SK-N-SH (cell line): ENCODE data around the gene RSRC1. TPM values are rescaled to one million over a fixed set of nuclear protein-coding genes. Genes with fewer than 3 reads are reported as not detected.
"Not testable (repeated sequence)": the region's sequence is repeated elsewhere in the genome, so short reads cannot be mapped to it uniquely, and the experiment has no call there.

Source experiments
- CTCF ChIA-PET: fragments of 300-600, 350-600 bp; formaldehyde crosslinking; extraction: SDS; loops from one replicate; lab custom pipeline; 2021; lab: Yijun Ruan, JAX
- POLR2A ChIA-PET: fragments of 350-600 bp; sonication (Branson Sonifier 250); formaldehyde crosslinking; extraction: SDS; loops from one replicate; lab custom pipeline; 2020; ENCODE audit warnings: antibody characterized with exemption, inconsistent platforms; lab: Yijun Ruan, JAX
- DNase-seq: peaks from one replicate; pipeline ENCODE4 v3.0.0; 2012
- H2AFZ ChIP-seq: fragments of 200-600 bp; sonication (generic); 2 replicates; pipeline ENCODE4 v1.8.1; 2016; ENCODE audit warnings: antibody characterized with exemption, mild to moderate bottlenecking, low read depth
- H3F3A ChIP-seq: fragments of 200-600 bp; sonication (generic); replicated peaks from 2 replicates; pipeline ENCODE3; 2016; ENCODE audit warnings: antibody characterized with exemption, mild to moderate bottlenecking; ENCODE audit not compliant: insufficient read depth
- H3K27ac ChIP-seq, 2 experiments: fragments of 200-500 bp in 1 of 2; fragments of 200-600 bp in 1 of 2; sonication (Bioruptor generic) in 1 of 2; sonication (generic), shearing (Covaris generic) in 1 of 2; 2 replicates each; pipeline versions ENCODE4 v1.5.1 to v1.6.1; 2014 to 2016; ENCODE audit warnings: low read depth in 2 of 2, inconsistent platforms in 1 of 2, low read length in 1 of 2, mild to moderate bottlenecking in 1 of 2, mixed read lengths in 1 of 2
- H3K27me3 ChIP-seq: fragments of 200-600 bp; sonication (generic), shearing (Covaris generic); 2 replicates; pipeline ENCODE4 v1.6.1; 2016; ENCODE audit warnings: mixed run types; ENCODE audit not compliant: insufficient read depth
- H3K36me3 ChIP-seq, 2 experiments: fragments of 200-500 bp in 1 of 2; fragments of 200-600 bp in 1 of 2; sonication (Bioruptor generic) in 1 of 2; sonication (generic) in 1 of 2; replicated peaks in 1 of 2; 2 replicates each; pipeline versions ENCODE3 to v1.5.1; 2014 to 2016; ENCODE audit warnings: low read length in 1 of 2, mild to moderate bottlenecking in 1 of 2; ENCODE audit not compliant: insufficient read depth in 2 of 2, control insufficient read depth in 1 of 2
- H3K4me1 ChIP-seq, 2 experiments: fragments of 200-500 bp in 1 of 2; fragments of 200-600 bp in 1 of 2; sonication (Bioruptor generic) in 1 of 2; sonication (generic), shearing (Covaris generic) in 1 of 2; 2 replicates each; pipeline versions ENCODE4 v1.5.1 to v1.6.1; 2014 to 2016; ENCODE audit warnings: low read depth in 1 of 2, low read length in 1 of 2, mixed run types in 1 of 2; ENCODE audit not compliant: insufficient read depth in 2 of 2, control insufficient read depth in 1 of 2
- H3K4me2 ChIP-seq: fragments of 200-600 bp; sonication (generic), shearing (Covaris generic); 2 replicates; pipeline ENCODE4 v1.6.1; 2017; ENCODE audit warnings: mixed run types
- H3K4me3 ChIP-seq, 2 experiments: fragments of 200-500 bp in 1 of 2; fragments of 200-600 bp in 1 of 2; sonication (Bioruptor generic) in 1 of 2; sonication (generic), shearing (Covaris generic) in 1 of 2; 2 replicates each; pipeline versions ENCODE4 v1.5.1 to v1.8.1; 2014 to 2016; ENCODE audit warnings: low read depth in 2 of 2, inconsistent platforms in 1 of 2, low read length in 1 of 2, mild to moderate bottlenecking in 1 of 2, mixed read lengths in 1 of 2, moderate library complexity in 1 of 2
- H3K79me2 ChIP-seq: fragments of 200-600 bp; sonication (generic); 2 replicates; pipeline ENCODE4 v1.8.1; 2017; ENCODE audit warnings: mild to moderate bottlenecking; ENCODE audit not compliant: insufficient read depth
- H3K9ac ChIP-seq: fragments of 200-600 bp; sonication (generic); 2 replicates; pipeline ENCODE4 v1.6.1; 2017; ENCODE audit warnings: mixed run types
- H3K9me2 ChIP-seq: fragments of 200-600 bp; sonication (generic); 2 replicates; pipeline ENCODE4 v1.6.1; 2017; ENCODE audit warnings: mixed run types
- H3K9me3 ChIP-seq: fragments of 200-600 bp; sonication (generic); 2 replicates; pipeline ENCODE4 v1.6.1; 2017; ENCODE audit warnings: mixed run types, mild to moderate bottlenecking, moderate library complexity
- H4K20me1 ChIP-seq: fragments of 200-600 bp; sonication (generic); 2 replicates; pipeline ENCODE4 v1.6.1; 2017; ENCODE audit warnings: mild to moderate bottlenecking, mixed run types; ENCODE audit not compliant: insufficient read depth
- EP300 ChIP-seq, 2 experiments: IDR thresholded peaks; 2 replicates each; pipeline versions ENCODE4 v1.4.0 to v1.6.1; 2012; ENCODE audit warnings: borderline replicate concordance in 1 of 2, low read depth in 1 of 2, low read length in 1 of 2
- EZH2phosphoT487 ChIP-seq: fragments of 200-600 bp; sonication (generic); IDR thresholded peaks from 2 replicates; pipeline ENCODE4 v1.6.1; 2017; ENCODE audit warnings: low read depth, mixed run types, mild to moderate bottlenecking, antibody characterized with exemption, moderate library complexity, borderline replicate concordance
- FOSL2 ChIP-seq: IDR thresholded peaks from 2 replicates; pipeline ENCODE4 v1.4.0; 2012; ENCODE audit warnings: low read depth, mild to moderate bottlenecking, moderate library complexity, borderline replicate concordance
- FOXJ3 ChIP-seq: sonication (generic); formaldehyde crosslinking; IDR thresholded peaks from 2 replicates; pipeline ENCODE4 v1.5.1; 2020; ENCODE audit warnings: mild to moderate bottlenecking, missing genetic modification reagents
- IRF3 ChIP-seq: fragments of 150-350 bp; IDR thresholded peaks from 2 replicates; pipeline ENCODE4 v1.6.1; 2016; ENCODE audit warnings: mild to moderate bottlenecking, low read depth, low read length
- NFIC ChIP-seq: IDR thresholded peaks from 2 replicates; pipeline ENCODE4 v1.4.0; 2012; ENCODE audit warnings: borderline replicate concordance
- RCOR1 ChIP-seq: fragments of 150-350 bp; IDR thresholded peaks from 2 replicates; pipeline ENCODE4 v1.6.1; 2017; ENCODE audit warnings: antibody characterized with exemption, low read length
- SIN3A ChIP-seq: IDR thresholded peaks from 2 replicates; pipeline ENCODE4 v1.6.1; 2012; ENCODE audit warnings: low read depth, mild to moderate bottlenecking, low read length, moderate library complexity, borderline replicate concordance
- TAF1 ChIP-seq: IDR thresholded peaks from 2 replicates; pipeline ENCODE4 v1.6.1; 2012; ENCODE audit warnings: low read depth, mild to moderate bottlenecking, low read length, moderate library complexity, borderline replicate concordance
- USF1 ChIP-seq: IDR thresholded peaks from 2 replicates; pipeline ENCODE4 v1.4.0; 2012; ENCODE audit warnings: low read depth, borderline replicate concordance
- WGBS: methylation state at CpG from one replicate; pipeline ENCODE4 v1.1.6; 2017; ENCODE audit warnings: low lambda C conversion rate; 5-methylcytosine and 5-hydroxymethylcytosine counted together
- polyA plus RNA-seq, 3 experiments: library from polyadenylated mRNA; depleted of rRNA; stranded (reverse); fragments of >200 nt; gene quantifications; 2 replicates each; pipeline ENCODE4 v1.2.3, GENCODE V29; 2012

RSRC1 gene
- polyA plus RNA-seq, 1 of the 3 experiments (the other 2 are of a cell fraction), result 4.5 TPM

- Histone ChIP-seq H3K27ac (no peak overlapping the region), H3F3A (no peaks in the 10 kb centered on the region), H3K4me2 (no peak overlapping the region), H3K27me3 (no peaks in the 10 kb centered on the region), H3K9me2 (no peaks in the 10 kb centered on the region), H2AFZ (no peak overlapping the region), H4K20me1 (no peaks in the 10 kb centered on the region), H3K9me3 (no peaks in the 10 kb centered on the region), H3K9ac (no peak overlapping the region), H3K4me1 (peaks cover 2 to 7% of the 10 kb centered on the region in 2 experiments; a peak in 3 of 4 replicates), H3K4me3 (no peak overlapping the region), H3K79me2 (no peaks in the 10 kb centered on the region), H3K36me3 (no peaks in the 10 kb centered on the region)
- POLR2A ChIA-PET, result no interaction called here
- CTCF ChIA-PET, result no interaction called here
- WGBS, result 100% methylated on average over 1 of the region's 1 CpG
- TF ChIP-seq EP300 (IDR thresholded peaks at IDR 0.05; ENCODE audit: borderline replicate concordance in 1 of 2, low read depth in 1 of 2, low read length in 1 of 2), result no peak
- no peak for TF ChIP-seq RCOR1
- TF ChIP-seq FOSL2, result no peak
- no peak for TF ChIP-seq FOXJ3
- TF ChIP-seq TAF1, result no peak
- no peak for TF ChIP-seq IRF3
- no peak for TF ChIP-seq NFIC
- TF ChIP-seq SIN3A, result no peak
- TF ChIP-seq USF1, result no peak
- no peak for DNase-seq
Observed at GRCh38 chr3:158493931-158494330, 384.0 kb downstream of the RSRC1 start.

GRCh38 chr3:158494673-158495072 is 384.8 kb downstream of the RSRC1 start:
- no peaks in the 10 kb centered on the region for H3K9me2 ChIP-seq
- H2AFZ ChIP-seq, result no peak overlapping the region
- H3K4me2 ChIP-seq, result no peak overlapping the region
- peaks cover 3% of the 10 kb centered on the region; the same call in 1 of the 2 replicates for H3K79me2 ChIP-seq
- CTCF ChIA-PET, result interaction anchor here (0.7 to 1.1 kb wide), 2 partner anchors 10 to 11 kb away, joined by 3 read pairs; no protein-coding TSS in a partner anchor
- no peak overlapping the region for H3K4me3 ChIP-seq
- no peak overlapping the region for H3K9ac ChIP-seq
- H3K27me3 ChIP-seq, result no peaks in the 10 kb centered on the region
- no peaks in the 10 kb centered on the region for H3K9me3 ChIP-seq
- no peak for DNase-seq
- no peaks in the 10 kb centered on the region for H4K20me1 ChIP-seq
- H3K36me3 ChIP-seq, result no peaks in the 10 kb centered on the region
- 75% methylated on average over 5 of the region's 5 CpGs for WGBS
- H3K4me1 ChIP-seq, result no peaks in the 10 kb centered on the region; a peak in 2 of 4 replicates
- no peak overlapping the region for H3K27ac ChIP-seq
- no peaks in the 10 kb centered on the region for H3F3A ChIP-seq
- TF ChIP-seq EZH2phosphoT487, result no peak
- TF ChIP-seq, all 33 proteins: peak for 0
- POLR2A ChIA-PET, result no interaction called here

- H3K4me2 ChIP-seq, H3K9me3 ChIP-seq, H3K9ac ChIP-seq, H3K36me3 ChIP-seq, H3K27me3 ChIP-seq, H3K4me1 ChIP-seq, H3K4me3 ChIP-seq, H2AFZ ChIP-seq, H3K79me2 ChIP-seq, DNase-seq, POLR2A ChIA-PET, H3F3A ChIP-seq, H3K9me2 ChIP-seq, H4K20me1 ChIP-seq, H3K27ac ChIP-seq: not testable (repeated sequence)
- WGBS, result 92% methylated on average over 4 of the region's 4 CpGs
- CTCF ChIA-PET, result interaction anchor here (1.1 kb wide), 1 partner anchor 9 kb away, joined by 3 read pairs; no protein-coding TSS in a partner anchor
Observed at GRCh38 chr3:158495398-158495902, 385.6 kb downstream of the RSRC1 start.
